ENCODE data around the gene SLC6A9. TPM values are rescaled to one million over a fixed set of nuclear protein-coding genes. Genes with fewer than 3 reads are reported as not detected.

SLC6A9 gene
- total RNA-seq, 4 donors from 2014 or later: 55.8 to 85.7 (median 62.0) TPM

GRCh38 chr1:44016890-44017400 lies 14.3 kb downstream of the SLC6A9 start:
- intact Hi-C loops (cut with DNase I; ENCODE audit: low total_unique reads): no loop called here
- WGBS, 2 donors: 89% methylated on average over 20 of the region's 20 CpGs
- DNase-seq (ENCODE audit: low spot score in 2 of 2): no peak
- TF ChIP-seq, protein P1, sequence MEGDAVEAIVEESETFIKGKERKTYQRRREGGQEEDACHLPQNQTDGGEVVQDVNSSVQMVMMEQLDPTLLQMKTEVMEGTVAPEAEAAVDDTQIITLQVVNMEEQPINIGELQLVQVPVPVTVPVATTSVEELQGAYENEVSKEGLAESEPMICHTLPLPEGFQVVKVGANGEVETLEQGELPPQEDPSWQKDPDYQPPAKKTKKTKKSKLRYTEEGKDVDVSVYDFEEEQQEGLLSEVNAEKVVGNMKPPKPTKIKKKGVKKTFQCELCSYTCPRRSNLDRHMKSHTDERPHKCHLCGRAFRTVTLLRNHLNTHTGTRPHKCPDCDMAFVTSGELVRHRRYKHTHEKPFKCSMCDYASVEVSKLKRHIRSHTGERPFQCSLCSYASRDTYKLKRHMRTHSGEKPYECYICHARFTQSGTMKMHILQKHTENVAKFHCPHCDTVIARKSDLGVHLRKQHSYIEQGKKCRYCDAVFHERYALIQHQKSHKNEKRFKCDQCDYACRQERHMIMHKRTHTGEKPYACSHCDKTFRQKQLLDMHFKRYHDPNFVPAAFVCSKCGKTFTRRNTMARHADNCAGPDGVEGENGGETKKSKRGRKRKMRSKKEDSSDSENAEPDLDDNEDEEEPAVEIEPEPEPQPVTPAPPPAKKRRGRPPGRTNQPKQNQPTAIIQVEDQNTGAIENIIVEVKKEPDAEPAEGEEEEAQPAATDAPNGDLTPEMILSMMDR (IDR thresholded peaks at IDR 0.05): no peak
- no peak for TF ChIP-seq POLR2A (IDR thresholded peaks at IDR 0.05)
- no peak overlapping the region for H3K4me3 ChIP-seq (ENCODE audit: low read depth, poor library complexity, severe bottlenecking)

DNA sequence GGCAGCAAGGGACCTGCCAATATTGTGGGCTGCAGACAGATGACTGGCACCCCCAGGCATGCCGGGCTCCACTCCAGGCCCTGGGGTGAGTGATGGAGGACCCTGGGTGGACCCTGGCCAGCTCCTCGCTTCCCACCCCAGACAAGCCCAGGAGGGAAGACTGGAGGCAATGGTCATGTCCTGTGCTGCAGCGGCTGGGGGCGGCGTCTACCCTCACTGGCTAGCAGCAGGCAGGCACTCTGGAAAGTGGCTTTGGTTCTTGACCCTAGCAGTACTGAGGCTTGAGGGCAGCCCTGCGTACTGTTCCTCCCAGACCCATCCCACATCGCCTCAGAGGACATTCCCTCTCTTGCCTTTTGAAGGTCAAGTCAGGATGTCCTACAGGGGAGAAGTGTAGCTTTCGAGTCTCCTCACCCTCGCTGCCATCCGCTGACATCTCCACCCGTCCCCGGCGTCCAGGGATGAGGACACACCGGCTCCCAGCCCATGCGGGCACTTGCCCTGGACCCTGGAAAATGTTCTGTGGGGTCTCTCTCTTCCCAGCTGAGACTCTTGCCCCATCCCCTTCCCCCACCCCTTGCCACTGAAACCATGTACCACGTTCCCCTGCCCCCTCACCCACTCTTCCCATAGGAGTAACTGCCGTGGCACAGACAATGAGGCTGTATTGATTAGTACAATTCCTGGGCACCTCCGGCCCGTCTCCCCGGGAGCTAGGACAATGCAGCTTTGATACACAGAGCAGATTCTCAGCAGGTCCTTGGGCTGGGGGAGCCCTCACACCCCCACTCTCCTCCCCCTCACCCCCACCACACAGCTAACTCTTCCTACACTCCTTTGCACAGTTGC lies 15.0 kb downstream of the SLC6A9 start:
- TF ChIP-seq POLR2A (IDR thresholded peaks at IDR 0.05): no peak
- TF ChIP-seq, protein P1 (IDR thresholded peaks at IDR 0.05): no peak
- no peak overlapping the region for H3K4me3 ChIP-seq (ENCODE audit: low read depth, poor library complexity, severe bottlenecking)
- no peak for DNase-seq (ENCODE audit: low spot score in 2 of 2)
- 88 to 91% methylated on average over 17 to 20 of the region's 20 CpGs for WGBS, 2 donors
- intact Hi-C loops (cut with DNase I; ENCODE audit: low total_unique reads): no loop called here

GRCh38 chr1:44015206-44015605 lies 16.1 kb downstream of the SLC6A9 start:
- intact Hi-C loops (cut with DNase I; ENCODE audit: low total_unique reads): no loop called here
- WGBS, 2 donors: 53 to 71% methylated on average over 3 of the region's 3 CpGs
- DNase-seq (ENCODE audit: low spot score in 2 of 2): no peak
- H3K4me3 ChIP-seq (ENCODE audit: low read depth, poor library complexity, severe bottlenecking): no peak overlapping the region
- TF ChIP-seq, protein P1 (IDR thresholded peaks at IDR 0.05): no peak

GRCh38 chr1:44014365-44015104 lies 16.7 kb downstream of the SLC6A9 start:
- WGBS, 2 donors: 73 to 76% methylated on average over 8 of the region's 8 CpGs

GRCh38 chr1:44013949-44014348 lies 17.3 kb downstream of the SLC6A9 start:
- intact Hi-C loops (cut with DNase I; ENCODE audit: low total_unique reads): no loop called here
- H3K4me3 ChIP-seq (ENCODE audit: low read depth, poor library complexity, severe bottlenecking): no peak overlapping the region
- WGBS, 2 donors: 66 to 77% methylated on average over 5 of the region's 5 CpGs
- TF ChIP-seq, protein P1 (IDR thresholded peaks at IDR 0.05): no peak
- TF ChIP-seq POLR2A (IDR thresholded peaks at IDR 0.05): no peak
- no peak for DNase-seq (ENCODE audit: low spot score in 2 of 2)

More at GRCh38 chr1:44014365-44015104, 16.7 kb downstream of the SLC6A9 start:
- no peak for TF ChIP-seq POLR2A (IDR thresholded peaks at IDR 0.05)
- TF ChIP-seq, protein P1 (IDR thresholded peaks at IDR 0.05): no peak
- no peak for DNase-seq (ENCODE audit: low spot score in 2 of 2)
- no peak overlapping the region for H3K4me3 ChIP-seq (ENCODE audit: low read depth, poor library complexity, severe bottlenecking)
- intact Hi-C loops (cut with DNase I; ENCODE audit: low total_unique reads): no loop called here
